ENCODE measurements around the gene BTBD16. TPM values are rescaled to one million over a fixed set of nuclear protein-coding genes. Genes with fewer than 3 reads are reported as not detected.

The BTBD16 gene
- 1.2 TPM for total RNA-seq

GRCh38 chr10:122271076-122271475, at the start of gene BTBD16:
Gene BTBD16, plus strand, starts transcription at chr10:122271296. Its CDS starts 3,786 bp downstream, at chr10:122275082.
- no peak for DNase-seq (ENCODE audit: low spot score)

DNA sequence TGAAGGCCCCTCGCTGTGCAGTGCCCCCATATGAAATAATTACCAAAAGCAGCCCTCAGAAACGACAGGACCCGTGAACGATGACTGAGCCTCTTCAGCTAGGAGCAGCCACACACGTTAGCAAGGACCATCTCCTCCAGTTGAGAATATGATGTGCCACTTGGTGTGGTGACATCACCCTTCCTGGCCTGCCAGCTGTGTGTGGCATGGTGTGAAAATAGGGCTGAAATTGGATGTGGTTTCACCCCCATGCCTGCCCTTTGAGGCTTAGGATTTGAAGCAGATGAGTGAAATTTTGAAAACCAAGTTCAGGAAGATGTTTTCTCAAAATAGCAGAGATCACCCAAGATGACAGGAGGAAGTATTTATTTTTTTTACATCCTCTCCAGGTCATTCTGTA, 49.1 kb upstream of the BTBD16 start:
- no peak for DNase-seq (ENCODE audit: low spot score)

DNA sequence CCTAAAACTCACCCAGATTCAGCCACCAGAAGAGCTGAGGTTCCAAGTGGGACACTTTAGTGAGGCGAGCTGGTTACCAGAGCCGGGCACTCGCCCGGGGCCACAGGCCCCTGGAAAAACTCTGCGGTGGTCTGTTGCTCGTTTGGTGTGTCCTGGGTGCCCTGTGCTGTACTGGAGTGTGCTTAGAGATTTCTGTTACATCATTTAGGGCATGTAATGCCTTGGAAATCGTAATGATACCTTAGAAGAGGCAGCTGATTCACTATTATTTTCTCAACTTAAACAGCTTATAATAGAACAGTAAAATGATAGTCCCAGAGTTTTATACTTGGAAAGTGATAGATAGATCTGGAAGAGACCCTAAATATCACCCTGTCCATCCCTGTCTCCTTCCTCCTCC, 48.5 kb upstream of the BTBD16 start:
- DNase-seq (ENCODE audit: low spot score), result no peak

DNA sequence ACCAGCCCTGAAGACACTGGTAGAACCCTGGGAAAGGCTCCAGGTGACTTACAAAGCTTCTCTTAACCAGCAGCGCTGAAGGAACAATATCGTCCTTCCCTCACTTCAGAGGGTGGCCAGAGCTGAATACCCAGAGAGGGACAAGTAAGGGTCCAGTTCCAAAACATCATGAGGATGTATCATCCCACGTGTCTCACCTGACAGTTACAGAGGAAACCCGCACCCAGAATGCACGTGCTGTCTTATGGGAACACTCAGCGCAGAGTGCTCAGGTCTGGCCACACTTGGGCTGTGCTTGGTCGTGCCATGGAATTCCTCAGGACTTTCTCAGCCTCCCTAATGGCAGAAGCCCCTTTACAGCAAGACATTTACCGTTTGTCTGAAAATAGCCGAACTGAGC, 46.9 kb upstream of the BTBD16 start:
- DNase-seq (ENCODE audit: low spot score), result no peak

DNA sequence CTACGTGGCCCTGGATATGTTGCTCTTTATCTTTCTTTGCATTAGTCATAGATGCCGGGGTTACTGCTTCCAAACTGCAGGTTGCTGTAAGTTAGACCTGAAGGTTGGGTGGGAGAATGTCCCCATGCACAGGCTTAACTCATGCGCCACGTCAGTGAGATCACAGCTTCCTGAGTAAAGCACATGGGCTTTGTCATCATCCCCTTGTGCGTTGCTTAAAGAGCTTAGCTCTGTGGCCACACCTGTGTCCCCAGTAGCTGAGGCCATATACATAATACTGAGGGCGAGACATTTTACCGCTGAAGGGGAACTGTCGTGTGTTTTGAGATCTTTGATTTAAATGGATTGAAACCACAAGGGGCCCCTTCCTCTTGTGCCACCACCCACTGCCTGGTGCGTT, 45.8 kb upstream of the BTBD16 start:
- no peak for DNase-seq (ENCODE audit: low spot score)

- DNase-seq (ENCODE audit: low spot score), result no peak
Observed at GRCh38 chr10:122227754-122228153, 43.3 kb upstream of the BTBD16 start.

DNA sequence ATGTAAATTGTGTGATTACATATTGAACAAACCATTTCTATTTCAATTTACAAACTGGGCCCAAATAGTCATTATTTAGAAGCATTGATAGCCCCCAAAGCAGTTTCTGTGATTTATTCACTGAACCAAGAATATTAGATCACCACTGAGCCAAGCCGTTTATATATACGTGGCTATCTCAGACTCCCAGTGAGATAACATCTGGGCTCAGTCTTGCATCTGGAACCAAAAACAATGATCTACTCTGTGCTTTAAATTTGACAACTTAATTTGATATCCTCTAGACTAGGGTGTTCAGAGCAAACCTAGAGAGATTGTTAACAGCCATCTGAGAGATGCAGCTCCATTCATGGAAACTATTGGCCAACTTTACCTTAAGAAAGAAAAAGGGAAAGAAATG, 41.4 kb upstream of the BTBD16 start:
- DNase-seq (ENCODE audit: low spot score), result no peak

DNA sequence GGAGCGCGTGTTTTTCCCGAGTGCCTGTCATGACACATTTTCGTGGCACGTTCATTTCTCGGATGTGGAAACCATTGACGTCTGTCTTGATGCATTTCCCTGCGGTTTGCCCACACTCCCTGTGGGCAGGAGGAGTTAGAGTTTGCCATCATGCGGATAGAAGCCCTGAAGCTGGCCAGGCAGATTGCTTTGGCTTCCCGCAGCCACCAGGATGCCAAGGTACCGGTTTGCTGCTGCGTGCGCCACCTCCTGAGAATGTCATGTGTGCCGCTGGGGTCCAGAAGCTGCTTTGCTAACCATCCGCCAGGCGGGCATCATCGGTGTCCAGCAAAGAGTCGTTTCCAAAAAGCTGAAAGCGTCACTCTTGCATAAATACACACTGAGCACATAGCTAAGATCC, 40.9 kb upstream of the BTBD16 start:
- no peak for DNase-seq (ENCODE audit: low spot score)

DNA sequence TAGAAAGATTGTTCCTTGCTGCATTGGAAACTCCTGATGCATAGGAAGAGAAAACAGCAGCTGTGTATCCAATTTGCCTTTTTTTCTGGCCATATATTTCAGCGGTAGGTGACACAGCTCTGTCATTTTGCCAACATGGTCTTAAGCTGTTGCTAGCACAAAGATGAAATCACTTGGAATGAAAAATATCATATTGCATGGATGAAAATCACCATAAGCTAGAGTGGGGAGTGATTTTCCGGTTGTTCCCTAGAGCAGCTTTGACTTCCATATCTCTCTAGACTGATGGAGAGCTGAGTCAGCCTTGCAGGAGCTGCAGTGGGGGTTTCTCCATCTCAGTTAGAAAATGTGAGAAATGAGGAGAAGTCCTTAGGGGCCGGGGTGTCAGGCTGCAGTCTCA, 38.3 kb upstream of the BTBD16 start:
- no peak for DNase-seq (ENCODE audit: low spot score)

DNA sequence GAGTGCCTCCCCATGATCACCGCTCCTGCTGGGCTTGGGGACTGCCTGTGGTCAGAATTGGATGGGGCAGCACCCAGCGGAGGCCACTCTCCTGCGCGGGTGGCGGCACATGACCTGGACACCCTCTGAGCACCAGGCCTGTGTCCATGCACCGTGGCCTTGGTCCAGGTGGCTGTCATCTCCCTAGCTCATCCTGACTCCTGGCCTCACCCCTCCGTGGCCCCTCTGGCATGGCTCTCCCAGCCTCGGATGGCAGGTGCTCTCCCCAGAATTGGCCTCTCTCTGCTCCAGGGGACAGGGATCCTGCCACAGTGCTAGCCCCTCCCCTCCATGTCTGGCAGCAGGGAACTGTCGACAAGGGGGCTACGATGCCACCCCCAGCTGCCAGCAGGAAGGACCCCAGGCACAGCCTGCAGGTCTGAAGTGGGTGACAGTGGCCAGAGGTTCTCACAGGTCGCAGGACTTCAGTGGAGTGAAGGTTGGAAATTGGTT, 37.2 kb upstream of the BTBD16 start:
- DNase-seq (ENCODE audit: low spot score), result no peak

GRCh38 chr10:122234416-122234815, 36.7 kb upstream of the BTBD16 start:
- DNase-seq (ENCODE audit: low spot score), result no peak

DNA sequence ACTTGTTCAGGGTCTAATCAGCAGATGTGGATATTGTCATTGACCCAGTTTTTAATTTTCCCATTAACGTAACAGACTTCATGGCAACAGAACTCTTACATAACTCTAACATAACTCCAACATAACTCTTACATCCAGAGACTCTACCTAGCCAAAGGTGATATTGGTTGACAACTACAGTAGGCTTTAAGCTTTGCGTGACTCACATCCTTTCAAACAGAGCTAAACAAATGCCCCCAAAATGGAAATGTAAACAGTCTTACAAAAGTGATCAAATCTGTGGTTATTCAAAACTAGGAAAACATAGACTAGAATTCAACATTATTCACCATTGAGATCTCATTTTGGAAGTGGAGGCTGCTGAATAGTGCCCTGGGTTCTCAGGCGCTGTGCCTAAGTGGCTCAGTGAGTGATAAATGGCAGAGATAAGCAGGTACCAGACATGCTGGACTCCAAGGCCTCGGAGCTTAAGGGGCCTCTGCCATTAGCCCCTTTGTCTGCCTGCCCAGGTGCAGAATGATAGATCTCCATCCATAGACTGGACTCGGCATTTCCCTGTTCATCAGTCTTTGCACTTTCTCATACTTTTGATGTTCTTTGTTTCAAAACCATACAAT, 34.3 kb upstream of the BTBD16 start:
- DNase-seq (ENCODE audit: low spot score), result no peak

- DNase-seq (ENCODE audit: low spot score), result no peak
Observed at GRCh38 chr10:122237331-122237990, 33.6 kb upstream of the BTBD16 start.

DNA sequence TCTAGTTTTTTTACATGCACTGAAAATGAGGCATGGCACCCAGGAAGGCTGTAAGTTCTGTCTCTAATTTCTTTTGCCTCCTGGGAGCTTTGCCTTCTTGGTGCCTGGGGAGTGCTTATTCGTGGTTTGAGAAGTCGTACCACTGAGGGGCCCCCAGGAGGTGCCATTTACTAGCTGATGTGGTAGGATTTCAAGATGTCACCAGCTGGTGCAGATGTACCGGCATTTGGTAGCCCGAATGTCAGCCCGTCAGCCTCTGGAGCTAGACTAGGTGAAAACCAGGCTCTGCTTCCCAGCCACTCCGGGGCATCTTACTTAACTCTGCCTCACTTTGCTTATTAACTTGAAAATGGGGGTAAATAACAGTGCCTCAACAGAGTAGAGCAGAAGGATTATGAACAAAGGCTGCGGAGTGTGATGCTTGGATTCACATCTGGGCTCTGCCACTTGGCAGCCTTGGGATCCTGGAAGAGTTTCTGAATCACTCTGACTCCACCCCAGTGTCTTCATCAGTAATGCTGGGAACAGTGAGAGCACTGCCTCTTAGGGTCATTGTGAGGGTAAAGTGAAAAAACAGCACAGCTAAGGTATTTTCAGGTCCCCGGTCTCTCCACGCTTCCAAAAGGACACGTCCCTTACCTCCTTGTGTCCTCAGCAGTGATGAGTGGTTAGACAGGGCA, 31.4 kb upstream of the BTBD16 start:
- no peak for DNase-seq (ENCODE audit: low spot score)

DNA sequence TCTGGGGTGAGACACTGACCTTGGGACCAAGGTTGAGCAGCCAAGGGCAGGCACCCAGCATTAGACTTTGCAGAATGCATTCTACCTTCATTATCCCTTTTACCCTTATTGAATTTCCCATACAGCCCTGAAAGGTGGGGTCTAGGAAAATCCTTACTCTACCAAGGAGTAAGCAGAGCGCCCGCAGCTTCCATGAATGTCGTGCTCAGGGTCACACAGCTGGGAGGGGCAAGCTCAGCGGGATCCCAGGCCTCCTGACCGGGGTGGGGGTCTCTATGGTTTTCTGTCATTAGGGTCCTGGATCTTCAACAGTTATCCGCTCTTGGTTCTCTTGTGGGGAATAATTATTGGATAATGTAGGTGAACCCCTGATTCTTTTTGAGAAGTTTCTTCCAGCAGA, 30.7 kb upstream of the BTBD16 start:
- no peak for DNase-seq (ENCODE audit: low spot score)

GRCh38 chr10:122241836-122242235, 29.3 kb upstream of the BTBD16 start:
- no peak for DNase-seq (ENCODE audit: low spot score)

GRCh38 chr10:122243550-122243949, 27.5 kb upstream of the BTBD16 start:
- no peak for DNase-seq (ENCODE audit: low spot score)

GRCh38 chr10:122244001-122244975, 26.8 kb upstream of the BTBD16 start:
- DNase-seq (ENCODE audit: low spot score), result no peak

- DNase-seq (ENCODE audit: low spot score), result no peak
Observed at GRCh38 chr10:122245136-122245535, 26.0 kb upstream of the BTBD16 start.

- DNase-seq (ENCODE audit: low spot score), result no peak
Observed at GRCh38 chr10:122245897-122246296, 25.2 kb upstream of the BTBD16 start.

GRCh38 chr10:122246830-122247520, 24.1 kb upstream of the BTBD16 start:
- no peak for DNase-seq (ENCODE audit: low spot score)

Measured in mucosa of gallbladder (tissue), 1 donor.